ENCODE data around the gene ACTN3.
"Not testable (repeated sequence)": the region's sequence is repeated elsewhere in the genome, so short reads cannot be mapped to it uniquely, and the experiment has no call there.

The ACTN3 gene

GRCh38 chr11:66542362-66542761 is 4.3 kb upstream of the ACTN3 start:
- Histone ChIP-seq H3K27ac (replicated peaks) (no peak overlapping the region), H3K4me3 (replicated peaks; ENCODE audit: insufficient read depth, low read length) (no peak overlapping the region), H3K27me3 (ENCODE audit: insufficient read depth, poor library complexity, severe bottlenecking) (peaks cover 2% of the 10 kb centered on the region)
- TF ChIP-seq GABPA (IDR thresholded peaks at IDR 0.05; ENCODE audit: low read depth) (no peak), POLR2AphosphoS5 (IDR thresholded peaks at IDR 0.05; ENCODE audit: low read depth) (no peak), SPI1 (IDR thresholded peaks at IDR 0.05; ENCODE audit: borderline replicate concordance, low read depth) (no peak), REST (IDR thresholded peaks at IDR 0.05; ENCODE audit: insufficient replicate concordance, low read depth) (no peak), CTCF (IDR thresholded peaks at IDR 0.05; ENCODE audit: insufficient read depth, low read length) (no peak)
- no peak for DNase-seq (ENCODE audit: low read depth in 1 of 2, low spot score in 1 of 2)

- Histone ChIP-seq H3K27ac (replicated peaks) (peak overlapping the region; percentile 32), H3K27me3 (ENCODE audit: insufficient read depth, poor library complexity, severe bottlenecking) (peaks cover 2% of the 10 kb centered on the region), H3K4me3 (replicated peaks; ENCODE audit: insufficient read depth, low read length) (no peak overlapping the region)
- DNase-seq (ENCODE audit: low read depth in 1 of 2, low spot score in 1 of 2), result peak in 1 of 2 experiments; percentile 64
- TF ChIP-seq CTCF (IDR thresholded peaks at IDR 0.05; ENCODE audit: insufficient read depth, low read length), result no peak
- no peak for TF ChIP-seq REST (IDR thresholded peaks at IDR 0.05; ENCODE audit: insufficient replicate concordance, low read depth)
- peak; percentile 47; the same call in 1 of the 2 replicates for TF ChIP-seq SPI1 (IDR thresholded peaks at IDR 0.05; ENCODE audit: borderline replicate concordance, low read depth)
Observed at GRCh38 chr11:66543263-66544107, 3.2 kb upstream of the ACTN3 start.

- DNase-seq (ENCODE audit: low read depth in 1 of 2, low spot score in 1 of 2); H3K27me3 ChIP-seq (ENCODE audit: insufficient read depth, poor library complexity, severe bottlenecking); H3K27ac ChIP-seq (replicated peaks): not testable (repeated sequence)
- peak overlapping the region; percentile 88 for H3K4me3 ChIP-seq (replicated peaks; ENCODE audit: insufficient read depth, low read length)
Observed at GRCh38 chr11:66544952-66545351, 1.8 kb upstream of the ACTN3 start.

- TF ChIP-seq POLR2AphosphoS5 (IDR thresholded peaks at IDR 0.05; ENCODE audit: low read depth) (peak; percentile 82), REST (IDR thresholded peaks at IDR 0.05; ENCODE audit: insufficient replicate concordance, low read depth) (peak; percentile 40), GABPA (IDR thresholded peaks at IDR 0.05; ENCODE audit: low read depth) (0 out of 2 replicates have a peak, but pooled peaks have one; percentile 39), CTCF (IDR thresholded peaks at IDR 0.05; ENCODE audit: insufficient read depth, low read length) (no peak), SPI1 (IDR thresholded peaks at IDR 0.05; ENCODE audit: borderline replicate concordance, low read depth) (no peak)
- Histone ChIP-seq H3K27ac (replicated peaks) (peak within 1 kb of the TSS; percentile 55), H3K27me3 (ENCODE audit: insufficient read depth, poor library complexity, severe bottlenecking) (peaks cover 2% of the 10 kb centered on the region), H3K4me3 (replicated peaks; ENCODE audit: insufficient read depth, low read length) (peak within 1 kb of the TSS; percentile 88)
- peak; percentile 92 to 96 for DNase-seq (ENCODE audit: low read depth in 1 of 2, low spot score in 1 of 2)
Observed at GRCh38 chr11:66545701-66546367, 869 bp upstream of the ACTN3 start, which contains the start of gene ZDHHC24. Gene ZDHHC24 (minus strand): TSS chr11:66546048. CDS start chr11:66546003, 45 bp downstream.
